ENCODE measurements around the gene RRBP1.

The RRBP1 gene

DNA sequence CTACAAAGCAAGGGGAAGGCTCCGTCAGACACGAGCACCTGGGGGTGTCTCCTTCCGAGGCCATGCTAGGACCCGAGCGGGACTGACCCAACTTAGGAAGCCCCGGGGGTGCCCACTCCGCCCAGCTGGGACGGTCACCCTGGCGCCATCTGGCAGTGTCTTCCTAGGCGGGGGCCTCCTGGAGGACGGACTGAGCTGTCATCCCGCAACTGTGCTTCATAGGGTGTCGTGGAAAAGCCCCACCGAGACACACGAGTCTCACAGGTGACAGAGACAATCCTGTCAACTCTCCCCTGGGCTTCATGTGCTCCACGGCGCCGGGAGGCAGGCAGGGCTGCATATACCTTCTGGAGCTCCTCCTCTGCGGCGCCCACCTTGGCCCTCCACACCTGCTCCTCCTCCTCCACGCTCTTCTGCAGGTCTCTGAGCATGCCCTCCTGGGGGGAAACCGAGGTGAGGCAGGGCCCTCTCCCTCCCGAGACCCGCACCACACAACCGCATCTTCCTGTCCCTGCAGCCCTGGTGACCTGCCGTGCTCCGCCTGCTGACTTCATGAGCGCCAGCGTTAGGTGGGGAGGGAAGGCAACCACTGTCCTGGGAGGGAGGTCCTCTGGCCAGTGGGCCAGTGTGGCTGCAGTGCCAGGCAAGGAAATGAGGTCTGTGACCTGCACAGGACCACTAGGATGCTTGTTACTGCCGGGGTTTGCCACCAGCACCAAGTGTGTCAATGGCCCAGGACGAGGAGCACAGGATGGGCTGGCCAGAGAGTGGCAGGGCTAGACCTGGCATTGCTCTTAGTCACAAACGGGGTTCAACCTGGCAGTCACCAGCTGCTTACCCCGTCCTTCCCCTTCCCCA, 61.4 kb downstream of the RRBP1 start:
- no peak for DNase-seq

DNA sequence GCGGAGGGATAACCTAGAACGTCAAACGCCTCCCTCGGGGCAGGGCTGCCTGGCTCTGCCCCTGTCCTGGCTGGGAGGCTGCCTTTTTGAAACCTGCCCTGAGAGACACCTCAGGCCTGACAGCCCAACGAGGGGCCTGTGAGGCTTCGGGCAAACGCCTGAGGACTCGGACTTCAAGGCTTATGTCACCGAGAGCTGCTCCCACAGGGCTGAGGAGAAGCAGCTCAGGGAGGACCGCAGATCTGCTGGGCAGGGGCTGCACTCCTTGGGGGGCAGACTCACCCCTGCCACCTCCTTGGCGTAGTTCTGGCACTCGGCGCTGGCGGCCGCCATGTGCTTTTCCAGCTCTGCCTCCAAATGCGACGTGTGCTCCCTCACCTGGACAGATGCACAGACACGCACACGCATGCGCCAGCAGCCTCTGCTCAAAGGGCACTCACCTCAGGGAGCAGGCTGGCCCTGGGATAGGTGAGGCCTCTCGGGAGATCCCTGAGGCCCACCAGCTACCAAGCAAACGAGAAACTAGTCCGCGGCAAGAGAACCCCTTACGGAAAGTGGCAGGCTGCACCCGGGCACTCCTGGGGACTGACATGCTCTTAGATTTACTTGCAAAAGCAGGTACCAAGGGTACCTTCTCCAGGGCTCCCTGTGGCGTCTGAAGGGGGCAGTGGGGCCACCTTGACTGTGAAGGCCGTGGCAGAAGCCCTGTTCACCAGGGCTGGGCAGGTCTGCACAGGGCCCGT, 62.5 kb downstream of the RRBP1 start:
- no peak for DNase-seq

DNA sequence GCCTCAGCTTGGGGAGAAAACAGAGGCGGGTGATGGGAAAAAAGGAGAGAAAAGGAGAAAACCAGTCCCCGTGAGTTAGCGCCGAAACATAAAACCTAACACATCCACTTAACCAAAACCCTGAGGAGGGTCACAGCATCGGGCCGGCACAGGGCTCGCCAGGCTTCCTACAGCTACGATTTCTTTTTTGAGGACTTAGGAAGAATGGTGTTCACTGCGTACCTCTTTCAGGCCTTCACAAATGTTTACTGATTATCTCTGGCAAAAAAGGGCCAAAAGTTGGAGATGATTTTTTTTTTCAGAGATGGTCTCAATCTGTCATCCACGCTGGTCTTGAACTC, 63.4 kb downstream of the RRBP1 start:
- DNase-seq = no peak

DNA sequence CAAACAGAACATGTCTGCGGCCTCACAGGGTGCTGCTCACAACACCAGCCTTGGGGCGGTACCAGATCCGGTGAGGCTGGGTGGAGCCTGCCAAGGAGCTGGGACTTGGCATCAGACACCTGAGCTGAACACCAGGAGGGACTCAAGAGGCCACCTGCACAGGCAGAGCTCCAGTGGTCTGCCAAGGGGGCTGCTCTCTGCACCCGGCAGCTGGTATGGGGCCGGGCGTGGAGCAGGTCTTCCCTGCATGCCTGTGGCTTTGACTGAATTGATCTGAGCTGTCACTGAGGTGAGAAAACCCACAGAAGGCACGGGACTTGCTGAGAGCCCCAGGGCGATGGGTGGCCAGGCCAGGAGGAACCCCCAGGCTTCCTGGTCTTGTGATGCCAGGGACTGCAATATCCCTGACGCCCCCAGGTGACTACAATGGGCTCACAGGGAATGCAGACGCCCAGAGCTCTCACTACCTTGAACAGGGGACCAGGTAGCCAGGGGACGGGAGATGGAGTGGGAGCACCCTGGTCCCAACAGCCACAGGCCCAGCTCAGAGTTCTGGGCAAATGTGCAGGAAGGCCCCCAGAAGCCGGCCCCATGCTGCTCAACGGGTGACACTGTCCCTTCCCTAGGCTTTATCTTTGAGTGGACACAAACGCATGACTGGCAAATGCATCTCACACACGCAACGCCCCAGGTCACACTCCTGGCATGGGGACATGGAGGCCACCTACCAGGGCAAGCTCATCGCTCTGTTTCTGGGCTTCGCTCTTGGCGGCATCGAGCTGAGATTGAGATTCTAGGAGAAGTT, 64.0 kb downstream of the RRBP1 start:
- DNase-seq = no peak

DNA sequence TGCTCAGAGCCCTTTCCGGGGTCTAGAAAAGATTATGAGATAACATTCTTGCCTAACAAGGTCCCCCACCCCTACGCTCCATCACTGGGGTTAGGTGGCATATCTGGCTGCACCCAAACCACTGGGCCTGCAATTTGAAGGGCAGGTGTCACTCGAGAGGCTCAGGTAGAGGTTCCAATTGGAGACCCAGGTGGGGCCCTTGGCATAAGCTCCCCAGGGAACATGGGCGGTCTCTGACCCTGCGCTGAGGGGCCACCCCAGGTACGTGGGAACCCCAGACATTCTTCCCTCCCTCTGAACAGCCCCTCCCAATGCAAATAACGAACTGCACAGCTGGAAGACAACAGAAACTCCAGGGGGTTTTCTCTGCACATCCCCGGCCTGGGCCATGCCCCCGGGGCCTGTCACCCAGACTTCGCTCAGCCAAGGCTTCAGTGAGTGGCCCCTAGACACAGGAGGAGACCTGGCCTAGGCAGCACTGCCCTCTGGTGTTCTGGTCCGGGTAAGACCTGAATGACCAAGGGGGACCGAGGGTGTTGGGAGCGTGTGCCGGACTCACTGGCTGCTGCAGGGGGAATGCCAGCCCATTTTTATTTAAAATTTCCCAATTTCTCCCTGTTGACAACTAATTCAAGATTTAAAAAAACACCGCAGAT, 64.7 kb downstream of the RRBP1 start:
- DNase-seq = peak; percentile 30

DNA sequence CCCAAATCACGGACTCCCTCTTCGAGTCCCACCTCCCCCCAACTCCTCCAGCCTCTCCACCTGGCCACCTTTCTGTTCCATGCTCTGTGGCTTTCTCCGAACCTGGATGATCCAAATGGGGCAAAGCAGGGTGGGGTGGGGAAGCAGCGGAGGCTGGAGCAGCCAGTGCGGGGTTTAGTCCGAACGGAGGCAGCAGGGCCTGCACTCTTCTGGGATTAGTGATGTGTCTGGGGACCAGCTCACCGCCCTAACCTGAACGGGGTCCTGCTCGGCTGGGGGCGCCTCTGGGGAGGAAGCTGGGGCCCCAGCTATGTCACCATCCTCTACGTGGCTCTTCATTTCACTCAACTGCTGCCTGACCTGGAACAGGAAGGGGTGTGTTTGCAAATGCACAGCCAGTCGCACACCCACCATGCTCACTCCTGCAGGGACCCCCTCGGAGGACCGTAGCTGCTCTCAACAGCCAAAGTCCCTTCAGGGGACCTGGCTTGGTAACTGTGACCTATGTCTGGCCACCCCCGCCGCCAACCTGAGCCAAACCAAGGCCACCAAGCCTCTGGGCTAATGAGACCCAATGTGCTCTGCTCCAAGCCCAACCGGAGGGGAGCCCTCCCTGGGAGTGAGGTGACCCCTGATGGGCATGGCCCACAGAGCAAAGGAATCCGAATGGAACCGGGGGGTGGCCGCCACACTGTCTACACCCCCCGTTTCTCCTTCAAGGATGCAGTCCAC, 65.4 kb downstream of the RRBP1 start:
- no peak for DNase-seq

DNA sequence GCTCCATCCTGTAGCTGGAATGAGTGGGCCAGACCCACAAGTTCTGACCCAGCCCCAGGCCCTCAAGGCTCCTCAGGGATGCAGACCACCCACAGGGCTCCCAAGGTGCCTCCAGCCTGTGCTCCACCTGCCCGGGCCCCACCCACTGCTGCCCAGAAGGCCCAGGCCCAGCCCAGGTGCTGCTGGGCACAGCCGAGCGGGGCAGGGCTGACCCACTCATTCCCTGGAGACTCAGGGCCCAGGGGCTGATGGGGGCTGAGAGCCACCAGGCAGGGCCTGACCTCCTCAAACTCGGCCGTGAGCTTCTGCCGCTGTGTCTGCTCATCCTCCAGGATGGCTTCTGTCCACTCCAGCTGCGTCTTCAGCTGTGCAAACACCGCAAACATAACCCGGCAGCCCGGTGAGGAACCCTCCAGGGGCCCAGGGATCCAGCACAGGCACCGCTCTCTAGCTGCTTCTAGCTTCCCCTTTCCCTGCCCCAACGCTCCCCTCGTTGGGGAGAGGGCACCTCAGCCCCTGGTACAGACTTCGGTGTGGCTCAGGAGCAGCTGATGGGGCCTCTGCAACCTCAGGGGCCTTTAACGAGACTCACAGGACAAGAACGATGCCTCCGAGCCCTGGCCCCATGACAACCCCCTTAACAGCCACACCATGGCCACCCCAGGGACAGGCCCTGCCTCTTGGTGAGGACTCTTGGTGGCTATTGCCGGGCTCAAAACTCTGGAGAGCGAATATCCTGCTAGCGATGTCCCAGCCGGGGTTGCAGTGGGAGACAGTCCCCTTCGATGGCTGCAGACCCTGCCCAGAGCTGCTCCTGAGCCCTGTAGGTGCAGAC, 66.2 kb downstream of the RRBP1 start:
- DNase-seq = no peak

DNA sequence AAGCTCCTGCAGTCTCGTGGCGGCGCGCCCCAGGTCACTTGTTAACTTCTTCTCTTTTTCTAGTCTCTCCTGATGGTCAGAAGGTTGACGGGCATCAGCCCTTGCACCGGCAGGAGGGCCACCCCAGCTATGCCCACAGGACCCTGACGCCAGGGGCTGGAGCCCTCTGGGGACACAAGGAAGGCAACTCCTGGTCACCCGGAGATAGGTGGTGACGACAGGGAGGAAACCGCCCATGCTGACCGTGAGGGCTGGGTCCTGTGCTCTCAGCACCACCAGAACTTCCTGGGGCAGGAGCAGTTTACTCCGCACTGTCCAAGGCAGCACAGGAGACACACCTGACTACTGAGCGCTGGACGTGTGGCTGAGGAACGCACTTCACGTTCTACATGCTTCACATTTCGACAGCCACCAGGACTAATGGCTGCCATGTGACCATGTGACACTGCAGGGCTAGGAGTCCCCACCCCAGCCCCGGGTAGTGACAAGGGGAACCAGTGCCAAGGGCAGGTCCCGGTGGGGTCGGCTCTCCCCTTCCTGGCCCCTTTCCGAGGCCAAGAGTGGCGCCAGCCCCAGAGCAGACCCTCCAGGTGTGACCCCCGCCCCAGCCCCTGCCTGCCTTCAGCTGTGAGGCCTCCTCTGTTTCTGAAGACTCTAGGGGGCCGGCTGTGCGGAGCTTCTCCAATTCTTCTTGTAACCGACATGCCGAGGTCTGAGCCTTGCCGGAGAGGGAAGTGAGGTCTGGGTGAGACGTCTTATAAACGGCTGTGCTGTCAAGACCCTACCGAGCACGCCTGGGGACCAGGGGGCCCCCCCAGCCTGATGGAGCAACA, 67.0 kb downstream of the RRBP1 start:
- no peak for DNase-seq

DNA sequence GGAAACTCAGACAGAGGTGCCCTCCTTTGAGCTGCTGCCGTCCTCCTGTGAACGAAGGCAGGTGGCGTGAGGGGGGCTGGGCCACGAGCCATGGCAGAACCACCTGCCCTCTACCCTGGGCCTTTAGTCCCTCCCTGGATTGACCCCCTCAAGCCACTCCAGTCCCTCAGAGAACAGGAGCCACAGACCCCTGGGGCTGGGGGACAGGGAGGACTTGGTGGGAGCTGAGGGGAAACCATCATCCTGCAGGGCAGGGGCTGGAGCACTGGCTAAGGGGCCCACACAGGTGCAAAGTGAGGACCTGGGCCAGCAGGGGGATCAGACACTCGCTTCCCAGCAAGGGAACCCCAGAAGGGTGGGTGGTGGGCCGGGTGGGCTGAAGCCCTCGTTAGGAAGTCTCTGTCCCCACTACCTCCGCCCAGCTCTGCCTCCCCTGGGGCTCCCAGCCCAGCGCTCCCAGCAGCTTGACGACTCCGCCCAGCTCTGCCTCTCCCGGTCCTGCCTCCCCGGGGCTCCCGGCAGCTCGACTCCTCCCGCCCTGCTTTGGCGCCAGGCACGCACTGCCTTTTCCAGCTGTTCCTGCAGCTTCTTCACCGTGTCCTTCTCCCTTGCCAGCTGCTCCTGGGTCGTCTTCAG, 67.7 kb downstream of the RRBP1 start:
- DNase-seq = peak; percentile 25

DNA sequence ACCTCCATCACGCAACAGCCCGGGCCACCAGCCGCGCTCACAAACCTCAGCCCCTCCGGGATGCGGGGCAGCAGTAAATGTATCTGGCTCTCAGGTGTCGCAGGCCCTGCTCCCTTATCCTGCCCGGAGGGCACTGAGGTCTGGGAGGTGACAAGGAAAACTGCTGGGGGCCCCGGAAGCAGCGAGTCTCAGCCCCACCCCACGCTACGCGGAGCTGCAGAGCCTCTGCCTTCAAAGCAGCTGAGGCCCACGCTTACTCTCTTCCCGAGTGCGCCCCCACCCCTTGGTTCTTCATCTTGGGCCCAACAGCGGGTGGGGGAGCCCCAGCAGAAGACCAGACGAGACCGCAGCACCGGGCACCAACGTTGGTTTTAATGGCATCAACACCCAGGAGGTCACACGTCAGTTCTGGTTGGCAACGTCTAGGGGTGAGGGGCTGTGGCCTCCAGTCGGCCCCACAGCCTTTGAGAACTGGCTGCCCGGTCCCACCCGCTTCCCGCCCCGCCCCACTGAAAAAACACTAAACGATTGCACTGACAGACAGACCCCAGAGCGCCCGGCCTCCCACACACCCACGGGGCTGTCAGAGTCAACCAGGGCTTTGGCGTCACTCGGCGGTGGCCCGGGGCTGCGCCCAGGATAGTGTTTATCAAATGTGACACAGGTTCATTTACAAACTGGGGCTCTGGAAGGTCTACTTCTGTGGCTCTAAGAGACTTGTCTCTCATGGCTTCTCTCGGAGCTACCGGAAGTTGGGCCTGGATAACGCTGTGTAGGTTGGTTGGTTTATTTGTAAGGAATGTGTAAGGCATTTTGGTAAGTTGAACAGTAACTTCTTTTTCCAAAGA, 68.5 kb downstream of the RRBP1 start:
- DNase-seq = no peak

DNA sequence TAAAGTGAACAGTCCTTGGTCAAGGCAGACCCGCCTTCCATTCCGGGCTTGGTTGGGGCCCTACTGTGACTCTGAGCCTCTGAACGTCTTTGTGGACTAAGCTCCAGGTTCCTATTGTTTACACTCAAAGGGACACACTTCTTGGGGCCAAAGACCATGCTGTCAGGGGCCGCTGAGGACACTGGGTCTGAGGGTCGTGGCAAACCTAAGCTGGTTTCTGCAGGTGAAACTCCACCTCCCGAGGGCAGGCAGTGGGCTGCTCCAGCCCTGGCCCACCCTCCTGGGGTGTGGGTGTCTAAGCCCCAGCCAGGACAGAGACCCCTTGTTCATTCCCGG, 69.1 kb downstream of the RRBP1 start:
- no peak for DNase-seq

DNA sequence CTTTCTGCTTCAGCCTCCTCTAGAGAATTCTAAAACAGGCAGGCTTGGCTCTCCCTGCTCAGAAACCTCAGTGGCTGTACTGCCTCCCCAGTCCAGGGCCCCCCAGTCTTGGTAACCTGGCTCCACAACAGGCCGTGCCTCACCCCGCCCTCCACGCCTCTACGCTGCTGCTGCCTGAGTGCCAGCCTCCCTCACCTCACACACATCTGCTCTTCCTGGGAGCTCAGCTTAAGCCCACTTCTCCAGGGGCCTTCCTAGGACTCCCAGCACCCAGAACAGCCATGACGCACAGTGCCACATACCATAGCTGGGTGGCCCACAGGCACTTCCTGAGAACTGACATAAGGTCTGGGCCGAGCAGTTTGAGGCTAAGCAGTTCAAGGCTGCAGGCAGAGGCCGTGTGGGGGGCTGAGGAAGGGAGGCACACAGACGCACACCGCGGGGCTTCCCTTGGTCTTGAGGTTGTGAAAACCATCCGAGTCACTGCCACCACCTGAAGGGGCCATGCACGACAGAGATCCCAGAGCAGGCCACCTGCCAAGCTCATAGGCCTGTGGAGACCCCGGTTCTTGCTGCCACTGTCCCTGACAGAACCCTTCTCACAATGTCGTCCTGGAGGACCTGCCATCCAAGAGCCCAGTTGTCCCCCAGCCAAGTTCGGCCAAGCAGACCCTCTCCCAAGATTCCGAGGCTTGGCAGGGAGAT, 69.6 kb downstream of the RRBP1 start:
- peak; percentile 74 for DNase-seq

DNA sequence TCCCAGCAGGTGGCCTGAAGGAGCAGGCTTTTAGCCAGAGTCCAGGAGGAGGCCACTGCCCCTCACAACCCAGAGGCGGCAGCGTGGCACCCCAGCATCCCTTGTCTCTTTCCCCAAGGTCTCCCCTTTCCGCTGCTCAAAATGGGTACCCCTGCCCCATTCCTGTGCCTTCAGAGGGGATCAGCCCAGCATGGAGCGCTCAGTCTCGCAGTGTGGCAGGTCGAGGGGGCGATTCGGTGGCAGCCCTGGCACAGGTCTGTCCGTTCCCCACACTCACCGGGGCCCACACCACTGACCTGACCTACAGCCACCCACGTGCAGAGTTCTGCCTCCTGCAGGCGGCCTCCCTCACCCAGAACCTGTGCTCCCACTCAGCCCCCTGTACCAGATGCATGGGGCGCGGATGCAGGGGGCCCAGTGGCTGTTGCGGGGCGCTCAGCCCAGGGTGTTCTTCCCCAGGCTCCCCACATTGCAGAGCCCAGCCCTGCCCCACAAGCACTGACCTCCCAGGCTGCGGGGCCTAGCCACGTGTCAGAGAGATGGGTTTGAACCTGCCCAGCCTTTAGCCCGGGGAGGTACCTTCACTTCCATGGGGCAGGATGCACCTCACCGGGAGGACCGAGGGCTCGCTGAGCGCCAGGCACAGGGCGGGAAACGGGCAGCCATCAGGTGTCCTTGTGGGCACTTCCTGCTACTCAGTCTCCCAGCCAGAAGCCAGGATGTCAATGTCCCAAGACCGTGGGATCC, 70.3 kb downstream of the RRBP1 start:
- DNase-seq = peak; percentile 25

DNA sequence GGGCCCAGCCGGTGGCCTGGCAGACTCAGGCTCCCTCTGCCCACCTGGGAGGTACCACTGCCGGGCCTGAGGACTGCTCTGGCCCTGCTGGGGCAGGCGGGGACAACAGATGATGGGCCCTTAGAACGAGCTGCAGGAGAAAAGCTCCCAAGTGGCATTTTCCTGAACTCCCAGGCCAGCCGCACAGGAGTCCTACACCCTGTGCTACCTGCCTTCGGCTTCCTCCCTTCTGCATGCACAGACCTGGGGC, 70.8 kb downstream of the RRBP1 start:
- no peak for DNase-seq

DNA sequence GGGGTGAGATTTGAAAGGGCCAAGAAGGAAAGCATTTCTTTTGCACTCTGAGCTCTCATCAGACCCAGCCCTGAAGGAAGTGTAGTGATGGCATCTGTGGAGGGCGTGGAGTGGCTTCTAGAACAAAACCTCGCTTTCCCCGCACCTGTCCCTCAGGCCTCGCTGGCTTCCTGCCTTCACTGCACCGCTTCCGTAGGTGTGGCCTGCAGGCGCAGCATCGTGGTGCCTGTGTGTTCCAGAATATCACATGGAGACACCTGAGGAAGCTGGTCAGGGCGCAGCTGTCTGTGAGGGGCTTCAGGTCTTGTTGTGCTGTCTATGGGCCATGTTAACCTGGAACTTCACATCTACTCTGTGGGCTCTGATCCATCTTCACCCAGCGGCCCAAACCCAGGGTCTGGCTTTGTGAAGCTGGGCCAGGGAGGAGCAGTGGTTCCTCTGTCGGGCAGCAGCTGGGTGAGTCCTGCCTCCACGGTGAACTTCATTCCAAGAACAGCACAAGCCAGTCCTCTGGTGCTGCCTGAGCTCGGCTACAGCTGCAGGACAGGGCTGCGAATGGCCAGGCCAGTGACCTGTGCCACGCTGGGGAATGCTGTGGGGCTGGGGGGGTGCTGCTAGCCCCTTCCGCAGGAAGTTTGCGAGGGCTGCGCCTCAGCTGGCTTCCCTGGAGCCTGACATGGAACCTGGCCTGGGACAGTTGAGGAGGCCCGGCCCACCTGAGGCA, 71.3 kb downstream of the RRBP1 start:
- no peak for DNase-seq

DNA sequence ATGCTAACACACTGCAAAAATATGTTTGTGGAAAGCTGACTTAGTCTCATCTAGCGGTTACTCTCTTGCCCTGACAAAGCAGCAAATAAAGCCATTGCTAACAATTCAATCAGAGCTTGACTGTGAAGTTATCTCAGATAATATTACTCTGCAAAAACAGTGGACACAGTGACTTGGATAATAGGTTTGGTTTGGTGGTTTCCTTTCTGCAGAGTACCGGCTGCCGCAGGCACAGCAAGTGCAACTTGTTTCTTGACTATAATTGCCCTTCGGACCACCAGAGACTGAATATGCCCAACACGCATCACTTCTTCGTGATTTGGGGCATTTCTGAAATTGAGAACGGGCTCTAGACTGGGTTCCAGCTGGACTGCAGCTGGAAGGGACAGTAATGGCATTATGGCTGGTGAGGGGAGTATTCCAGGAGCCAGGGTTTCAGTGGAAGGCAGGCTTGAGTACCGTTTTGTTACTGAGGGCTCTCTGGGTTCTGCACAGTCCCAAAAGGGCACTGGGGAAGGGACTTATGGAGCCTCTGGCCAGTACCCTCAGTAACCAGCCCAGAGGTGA, 72.1 kb downstream of the RRBP1 start:
- no peak for DNase-seq

Measured in fibroblast of skin of abdomen (primary cell).